ENCODE measurements around the gene MLLT10.

GRCh38 chr10:21498986-21499385 is 35.0 kb upstream of the MLLT10 start:
- TF ChIP-seq POLR2AphosphoS5 (IDR thresholded peaks at IDR 0.05; ENCODE audit: borderline replicate concordance, low read depth, low read length), result no peak
- no peak for TF ChIP-seq EZH2 (IDR thresholded peaks at IDR 0.05)
